Measurements from ENCODE around the gene MAN1C1.

Gene MAN1C1

GRCh38 chr1:25772692-25773245 is 156.2 kb downstream of the MAN1C1 start:
- no peak for DNase-seq (ENCODE audit: extremely low read depth in 1 of 2, low read depth in 1 of 2)

DNA sequence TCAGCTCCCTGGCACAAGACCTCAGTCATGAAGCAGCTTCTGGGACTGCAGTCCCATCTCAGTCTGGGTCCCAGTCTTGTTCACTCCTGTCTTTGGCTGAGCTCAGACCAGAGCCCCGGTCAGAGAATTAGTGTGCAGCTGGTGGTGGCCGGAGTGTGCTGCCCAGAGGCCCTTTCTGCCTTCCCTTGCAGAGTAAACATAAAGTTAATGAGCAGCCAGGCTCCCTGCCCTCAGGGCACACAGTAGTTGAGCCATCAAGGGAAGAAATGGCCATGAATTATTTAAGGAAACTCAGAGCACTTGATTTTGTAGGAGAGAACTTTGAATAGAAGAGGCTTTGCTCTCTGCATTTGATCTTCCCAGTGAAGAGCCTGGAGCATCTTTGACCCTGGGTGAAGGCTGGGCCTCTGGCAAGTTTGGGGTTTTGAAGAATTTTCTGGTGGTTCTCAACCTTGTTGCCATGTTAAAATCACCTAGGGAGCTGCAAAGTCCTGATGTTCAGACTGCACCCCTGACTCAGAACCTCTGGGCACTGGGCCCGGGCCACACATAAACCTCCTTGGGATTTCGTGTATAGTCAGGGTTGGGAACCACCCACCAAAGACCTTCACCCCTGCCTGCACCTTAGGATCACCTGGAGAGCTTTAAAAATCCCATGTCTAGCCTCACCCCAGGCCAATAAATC is 157.0 kb downstream of the MAN1C1 start:
- no peak for DNase-seq (ENCODE audit: extremely low read depth in 1 of 2, low read depth in 1 of 2)

GRCh38 chr1:25774206-25774803 is 157.7 kb downstream of the MAN1C1 start:
- DNase-seq (ENCODE audit: extremely low read depth in 1 of 2, low read depth in 1 of 2), result no peak

- DNase-seq (ENCODE audit: extremely low read depth in 1 of 2, low read depth in 1 of 2), result peak; percentile 62 to 80
These were observed 158.6 kb downstream of the MAN1C1 start for GRCh38 chr1:25774921-25775771.

DNA sequence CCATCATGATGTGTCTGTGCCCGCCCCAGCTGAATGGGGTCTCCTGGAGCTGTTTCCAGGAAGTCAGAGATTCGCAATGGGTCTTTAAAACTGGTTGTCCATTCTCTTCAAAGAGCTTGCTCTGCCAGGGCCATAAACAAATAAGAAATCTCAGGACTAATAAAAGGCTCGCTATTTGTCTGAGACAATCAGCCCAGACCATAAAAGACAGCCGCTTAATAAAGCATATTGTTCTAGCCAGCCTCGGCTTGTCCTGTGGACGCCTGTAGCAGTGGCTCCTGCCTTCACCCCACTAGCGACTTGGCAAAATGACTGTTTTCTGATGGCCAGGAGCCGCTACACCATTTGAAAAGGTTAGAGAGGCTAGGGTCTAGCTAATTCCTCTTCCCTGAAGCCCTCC is 162.8 kb downstream of the MAN1C1 start:
- DNase-seq (ENCODE audit: extremely low read depth in 1 of 2, low read depth in 1 of 2), result no peak

- no peak for DNase-seq (ENCODE audit: extremely low read depth in 1 of 2, low read depth in 1 of 2)
These were observed 163.3 kb downstream of the MAN1C1 start for GRCh38 chr1:25779894-25780293.

DNA sequence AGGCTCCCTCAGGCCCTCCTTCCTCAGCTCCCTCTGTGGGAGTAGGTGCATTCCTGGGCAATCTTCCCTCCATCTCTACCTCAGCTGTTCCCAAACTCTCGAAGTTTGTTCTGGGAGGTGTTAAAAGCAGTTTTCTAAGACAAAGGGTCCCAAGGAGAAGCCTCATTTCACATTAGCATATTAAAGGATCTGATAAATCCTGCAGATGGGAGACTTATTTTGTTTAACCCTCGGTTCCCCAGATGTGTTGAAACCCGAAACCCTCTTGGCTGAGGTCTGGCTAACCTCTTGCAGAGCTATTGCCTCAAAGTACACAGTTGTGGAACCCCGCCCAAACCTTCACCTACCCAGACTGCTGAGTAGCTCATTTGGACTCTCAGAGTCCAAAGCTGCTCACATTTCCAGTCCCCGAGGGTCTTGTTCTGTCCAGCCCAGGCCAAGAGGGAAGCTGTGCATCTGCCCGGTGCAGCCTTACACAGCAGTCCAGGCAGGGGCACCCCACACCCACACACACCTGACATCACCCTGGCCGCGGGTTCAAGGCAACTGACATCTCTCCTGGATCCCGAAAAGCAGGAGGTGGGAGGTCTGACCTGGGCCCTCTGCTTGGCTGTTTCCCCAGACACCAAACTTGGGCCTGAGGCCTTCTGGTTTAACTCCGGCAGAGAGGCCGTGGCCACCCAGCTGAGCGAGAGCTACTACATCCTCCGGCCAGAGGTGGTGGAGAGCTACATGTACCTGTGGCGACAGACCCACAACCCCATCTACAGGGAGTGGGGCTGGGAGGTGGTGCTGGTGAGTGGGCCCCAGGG is 163.9 kb downstream of the MAN1C1 start:
- no peak for DNase-seq (ENCODE audit: extremely low read depth in 1 of 2, low read depth in 1 of 2)

GRCh38 chr1:25781130-25781433 is 164.5 kb downstream of the MAN1C1 start:
- DNase-seq (ENCODE audit: extremely low read depth in 1 of 2, low read depth in 1 of 2), result no peak

DNA sequence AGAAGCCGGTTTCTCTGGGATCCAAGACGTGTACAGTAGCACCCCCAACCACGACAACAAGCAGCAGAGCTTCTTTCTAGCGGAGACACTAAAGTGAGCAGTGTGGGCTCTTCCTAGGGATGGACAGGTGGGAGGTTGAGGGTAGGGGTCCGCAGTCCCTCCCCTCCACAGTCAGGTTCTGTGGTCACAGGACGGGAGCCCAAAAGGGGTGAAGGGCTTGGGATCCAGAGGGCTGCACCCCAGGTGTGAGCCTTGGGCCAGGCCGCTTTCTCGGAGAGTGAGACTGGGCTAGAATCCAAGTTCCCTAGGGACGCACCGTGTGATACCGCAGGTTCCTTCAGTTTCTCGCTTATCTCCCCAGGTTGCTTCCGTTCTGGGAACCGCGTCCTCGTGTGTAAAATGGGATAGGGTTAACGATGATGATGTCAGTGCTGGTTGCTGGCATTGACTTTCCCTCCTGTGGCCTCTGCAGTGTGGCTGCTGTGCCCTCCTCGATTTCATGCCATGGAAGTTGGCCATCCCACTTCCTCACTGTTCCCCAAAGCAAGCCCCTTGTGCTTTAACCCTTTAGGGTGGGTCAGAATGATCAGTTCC is 166.1 kb downstream of the MAN1C1 start:
- DNase-seq (ENCODE audit: extremely low read depth in 1 of 2, low read depth in 1 of 2), result no peak

GRCh38 chr1:25784575-25785051 is 168.0 kb downstream of the MAN1C1 start:
- no peak for DNase-seq (ENCODE audit: extremely low read depth in 1 of 2, low read depth in 1 of 2)

GRCh38 chr1:25785333-25786067 is 168.9 kb downstream of the MAN1C1 start:
- no peak for DNase-seq (ENCODE audit: extremely low read depth in 1 of 2, low read depth in 1 of 2)

DNA sequence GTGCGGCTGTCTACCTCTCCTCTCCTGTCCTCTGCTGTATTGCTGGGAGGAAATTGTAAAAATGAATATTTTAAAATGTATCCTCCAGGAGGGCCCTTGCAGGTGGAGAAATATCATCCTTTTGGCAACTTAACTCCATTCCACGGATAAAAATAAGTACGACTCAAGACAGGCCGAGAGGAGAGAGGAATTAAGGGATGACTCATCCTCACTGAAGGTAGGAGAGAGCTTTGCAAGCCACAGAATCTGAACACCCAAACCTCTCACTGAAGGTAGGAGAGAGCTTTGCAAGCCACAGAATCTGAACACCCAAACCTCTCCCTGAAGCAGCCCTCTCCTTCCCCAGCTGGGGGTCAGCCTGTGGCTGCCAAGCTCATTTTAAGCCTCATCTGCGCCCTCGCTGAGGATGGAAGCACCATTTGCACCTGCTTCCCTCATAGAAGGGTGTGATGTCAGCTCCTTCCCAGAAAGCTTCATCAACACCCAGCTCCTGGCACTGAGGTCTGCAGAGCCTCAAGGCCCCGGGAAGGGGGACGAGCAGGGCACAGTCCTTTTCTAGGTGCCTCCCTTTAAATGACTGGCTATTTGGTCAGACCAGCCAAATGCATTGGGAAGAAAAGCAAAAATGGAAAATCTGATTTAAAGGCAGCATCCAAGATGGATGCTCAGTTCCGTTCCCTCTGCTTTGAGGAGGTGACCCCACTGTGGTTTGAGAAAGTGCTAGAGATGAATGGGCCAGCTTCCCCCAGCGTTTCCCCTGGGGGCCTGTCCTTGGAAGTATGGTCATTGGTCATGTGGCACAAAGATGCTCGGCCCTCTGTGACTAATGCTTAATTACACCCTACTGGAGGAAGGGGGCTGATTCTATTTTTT is 170.5 kb downstream of the MAN1C1 start:
- no peak for DNase-seq (ENCODE audit: extremely low read depth in 1 of 2, low read depth in 1 of 2)

DNA sequence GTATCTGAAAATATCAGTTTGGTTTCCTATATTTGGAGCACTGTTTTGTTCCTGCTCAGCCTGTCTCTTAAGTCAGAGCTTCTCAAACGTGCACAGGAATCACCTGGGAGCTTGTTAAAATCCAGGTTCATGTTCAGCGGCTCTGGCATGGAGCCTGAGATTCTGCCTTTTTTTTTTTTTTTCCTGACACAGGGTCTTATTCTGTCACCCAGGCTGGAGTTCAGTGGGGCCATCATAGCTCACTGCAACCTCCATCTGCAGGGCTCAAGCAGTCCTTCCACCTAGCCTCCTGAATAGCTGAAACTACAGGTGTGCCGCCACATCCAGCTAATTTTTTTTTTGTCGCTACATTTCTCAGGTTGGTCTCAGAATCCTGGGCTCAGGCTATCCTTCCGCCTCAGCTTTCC is 171.2 kb downstream of the MAN1C1 start:
- no peak for DNase-seq (ENCODE audit: extremely low read depth in 1 of 2, low read depth in 1 of 2)

DNA sequence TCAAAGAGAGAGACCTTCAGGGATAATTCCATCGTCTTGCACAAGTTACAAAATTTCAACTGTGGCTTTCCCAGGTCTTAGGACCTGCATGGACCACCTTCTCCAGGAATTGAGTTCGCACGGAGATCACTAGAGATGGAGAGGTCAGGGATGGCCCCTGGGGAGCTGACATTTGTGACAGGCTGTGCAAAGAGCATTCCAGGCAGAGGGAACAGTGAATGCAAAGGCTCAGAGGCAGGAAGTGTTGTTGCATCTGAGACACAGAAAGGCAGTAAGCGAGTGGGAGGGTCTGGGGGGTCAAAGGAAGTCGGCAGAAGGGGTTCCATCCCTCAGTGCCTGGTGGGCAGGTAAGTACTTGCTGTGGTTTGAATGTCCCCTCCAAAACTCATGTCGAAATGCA is 173.9 kb downstream of the MAN1C1 start:
- no peak for DNase-seq (ENCODE audit: extremely low read depth in 1 of 2, low read depth in 1 of 2)

DNA sequence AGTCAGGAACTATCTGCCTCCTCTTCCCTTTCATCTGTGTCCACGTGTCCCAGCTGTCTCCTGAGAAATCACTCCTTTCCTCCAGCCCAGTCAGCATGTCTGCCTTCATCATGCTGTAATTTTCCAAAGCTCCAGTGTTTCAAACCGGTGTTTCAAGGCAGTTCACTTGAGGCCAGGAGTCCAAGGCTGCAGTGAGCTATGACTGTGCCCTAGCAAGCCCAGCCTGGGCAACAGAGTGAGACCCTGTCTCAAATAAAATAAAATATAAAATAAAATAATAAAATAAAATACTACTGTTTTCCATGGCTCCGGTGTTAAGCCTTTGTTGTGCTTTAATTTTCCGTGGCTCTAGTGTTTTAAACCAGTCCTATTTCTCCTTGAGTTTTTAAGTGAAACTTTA is 175.5 kb downstream of the MAN1C1 start:
- DNase-seq (ENCODE audit: extremely low read depth in 1 of 2, low read depth in 1 of 2), result no peak

- no peak for DNase-seq (ENCODE audit: extremely low read depth in 1 of 2, low read depth in 1 of 2)
These were observed 177.1 kb downstream of the MAN1C1 start for GRCh38 chr1:25793585-25794170.

GRCh38 chr1:25794325-25794724 is 177.7 kb downstream of the MAN1C1 start:
- DNase-seq (ENCODE audit: extremely low read depth in 1 of 2, low read depth in 1 of 2), result no peak

DNA sequence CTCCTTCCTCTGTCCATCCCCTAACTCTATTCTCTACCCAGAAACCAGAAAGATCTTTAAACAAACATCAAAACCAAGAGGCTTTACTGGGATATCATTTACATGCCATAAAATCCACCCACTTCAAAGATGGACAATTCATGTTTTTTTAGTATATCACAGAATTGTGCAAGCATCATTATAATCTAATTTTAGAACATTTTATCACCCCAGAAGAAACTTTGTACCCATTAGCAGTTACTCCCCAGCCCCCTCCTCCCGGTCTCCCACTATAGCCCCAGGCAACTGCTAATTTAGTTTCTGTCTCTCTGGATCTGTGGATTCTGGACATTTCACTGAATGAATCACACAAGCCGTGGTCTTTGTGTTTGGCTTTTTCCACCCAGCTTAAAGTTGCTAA is 178.6 kb downstream of the MAN1C1 start:
- no peak for DNase-seq (ENCODE audit: extremely low read depth in 1 of 2, low read depth in 1 of 2)

Measured in stimulated activated CD8-positive, alpha-beta memory T cell treated with anti-CD3 and anti-CD28 coated beads, Interleukin-7, amount 100 ng/mL, for 48 hours (primary cell).